Kidney (tissue), 14 donors: ENCODE results near the gene STXBP5. TPM values are rescaled to one million over a fixed set of nuclear protein-coding genes. Genes with fewer than 3 reads are reported as not detected.

Source experiments
- DNase-seq, 5 donors: peaks; one replicate each; pipeline ENCODE4 v3.0.0-alpha.2; 2013 to 2020
- FAIRE-seq: peaks from 2 replicates; lab custom pipeline; 2012; peaks lifted over from hg19 to GRCh38; lab: Jason Lieb, UNC
- H3K27ac ChIP-seq, 2 donors: one replicate each; pipeline ENCODE4 v1.7.0; 2013; ENCODE audit warnings: low read depth in 2 of 2, low read length in 2 of 2, inconsistent platforms in 1 of 2
- H3K27me3 ChIP-seq: one replicate; pipeline ENCODE4 v1.7.1; 2013; ENCODE audit warnings: low read length, inconsistent platforms; ENCODE audit not compliant: control insufficient read depth, insufficient read depth
- H3K36me3 ChIP-seq, 3 donors: one replicate each; pipeline versions ENCODE4 v1.7.0 to v1.7.1; 2013; ENCODE audit warnings: low read length in 3 of 3, control low read depth in 1 of 3, inconsistent platforms in 1 of 3; ENCODE audit not compliant: insufficient read depth in 3 of 3, control insufficient read depth in 2 of 3
- H3K4me1 ChIP-seq, 3 donors: one replicate each; pipeline versions ENCODE4 v1.7.0 to v1.7.1; 2013; ENCODE audit warnings: low read length in 3 of 3, inconsistent platforms in 1 of 3, low read depth in 1 of 3; ENCODE audit not compliant: control insufficient read depth in 2 of 3, insufficient read depth in 2 of 3
- H3K4me3 ChIP-seq, 3 donors: one replicate each; pipeline versions ENCODE4 v1.7.0 to v1.8.1; 2013; ENCODE audit warnings: low read length in 3 of 3, control low read depth in 1 of 3, inconsistent platforms in 1 of 3
- H3K9ac ChIP-seq, 3 donors: one replicate each; pipeline versions ENCODE4 v1.7.0 to v1.7.1; 2013; ENCODE audit warnings: low read length in 3 of 3, control low read depth in 1 of 3, inconsistent platforms in 1 of 3
- H3K9me3 ChIP-seq, 3 donors: one replicate each; pipeline versions ENCODE4 v1.7.0 to v1.7.1; 2013; ENCODE audit warnings: low read length in 3 of 3, control low read depth in 1 of 3, inconsistent platforms in 1 of 3; ENCODE audit not compliant: control insufficient read depth in 2 of 3, insufficient read depth in 1 of 3
- intact Hi-C: fragments of 100-400 bp; cut with DNase I; formaldehyde crosslinking; loops from one replicate; pipeline ENCODE4 v1.11.1; 2022
- polyA plus RNA-seq: library from polyadenylated mRNA; stranded (reverse); fragments of 350-450 nt; fragmentation: Illumina TruSeq; extraction: RNeasy Lipid Tissue Mini Kit (QIAGEN cat#74804); gene quantifications from one replicate; pipeline ENCODE4 v1.2.3, GENCODE V29; 2014; ENCODE audit warnings: low read depth, low replicate concordance; ENCODE audit not compliant: insufficient read depth
- total RNA-seq: library from RNA; stranded (reverse); fragmentation: NEBNext Ultra II Directional; extraction: Animal tissue kit (Norgen Biotek cat#: 25700); gene quantifications from one replicate; pipeline ENCODE4 v1.2.1, GENCODE V29; 2021
- TF ChIP-seq, protein P1 (sequence below): IDR thresholded peaks from 3 replicates; pipeline ENCODE4 v1.5.1; 2012; ENCODE audit warnings: mild to moderate bottlenecking, moderate library complexity, borderline replicate concordance; ENCODE audit not compliant: insufficient read depth; ENCODE audit errors: extremely low read depth
- donor health status: control.
- donor health status: control.
- donor health status: control.
- donor health status: control.
- donor health status: control.
- donor health status: DM: yes; HTN: yes; CAD: no.
- donor health status: Normal renal cell carcinoma (clear cell type).

The STXBP5 gene
- total and polyA plus RNA-seq, 2 donors from 2014 or later, result 2.0 to 13.6 TPM

DNA sequence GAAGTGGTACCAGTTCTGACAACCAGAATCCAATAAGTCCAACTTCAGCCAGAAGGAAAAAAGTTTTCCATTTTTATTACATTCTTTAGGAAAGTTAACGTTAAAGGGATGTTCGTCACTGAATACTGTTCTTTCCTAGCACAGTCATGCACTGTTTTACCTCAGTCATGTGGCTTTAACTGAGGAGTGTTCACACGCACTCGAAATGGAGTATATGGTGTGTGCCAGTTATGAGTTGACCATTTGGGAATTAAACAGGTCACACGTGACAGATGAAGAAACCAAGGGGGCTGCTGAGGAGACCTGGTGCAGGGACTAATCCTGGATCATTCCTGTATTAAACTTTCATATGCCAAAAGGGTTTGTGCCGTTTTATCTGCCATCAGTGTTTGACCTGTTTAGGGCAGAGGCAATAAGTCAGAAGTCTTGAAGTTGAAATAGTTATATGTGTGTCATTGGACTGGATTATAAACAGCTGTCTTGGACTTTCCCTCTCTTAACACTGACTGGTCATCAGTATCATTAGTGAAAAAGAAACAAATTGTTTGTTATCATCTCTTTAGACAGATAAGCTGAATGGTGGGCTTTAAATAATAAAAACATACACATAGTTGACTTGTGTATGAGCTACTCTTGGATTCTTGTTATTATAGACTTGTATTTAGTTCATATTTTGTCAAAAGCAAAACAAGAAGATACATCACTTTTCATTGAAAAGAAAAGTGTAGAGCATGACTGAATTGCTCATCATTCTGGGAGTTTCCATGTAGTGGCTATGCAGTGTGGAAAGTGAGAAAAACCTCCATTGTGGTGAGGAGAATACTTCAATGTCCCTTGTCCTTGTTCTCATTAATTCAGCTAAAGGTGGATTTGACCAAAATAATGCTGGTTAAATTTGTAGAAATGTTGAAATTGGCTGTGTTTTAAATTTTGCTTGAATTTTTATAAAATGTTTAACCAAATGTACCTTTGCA is 180.8 kb downstream of the STXBP5 start:
- TF ChIP-seq, protein P1, sequence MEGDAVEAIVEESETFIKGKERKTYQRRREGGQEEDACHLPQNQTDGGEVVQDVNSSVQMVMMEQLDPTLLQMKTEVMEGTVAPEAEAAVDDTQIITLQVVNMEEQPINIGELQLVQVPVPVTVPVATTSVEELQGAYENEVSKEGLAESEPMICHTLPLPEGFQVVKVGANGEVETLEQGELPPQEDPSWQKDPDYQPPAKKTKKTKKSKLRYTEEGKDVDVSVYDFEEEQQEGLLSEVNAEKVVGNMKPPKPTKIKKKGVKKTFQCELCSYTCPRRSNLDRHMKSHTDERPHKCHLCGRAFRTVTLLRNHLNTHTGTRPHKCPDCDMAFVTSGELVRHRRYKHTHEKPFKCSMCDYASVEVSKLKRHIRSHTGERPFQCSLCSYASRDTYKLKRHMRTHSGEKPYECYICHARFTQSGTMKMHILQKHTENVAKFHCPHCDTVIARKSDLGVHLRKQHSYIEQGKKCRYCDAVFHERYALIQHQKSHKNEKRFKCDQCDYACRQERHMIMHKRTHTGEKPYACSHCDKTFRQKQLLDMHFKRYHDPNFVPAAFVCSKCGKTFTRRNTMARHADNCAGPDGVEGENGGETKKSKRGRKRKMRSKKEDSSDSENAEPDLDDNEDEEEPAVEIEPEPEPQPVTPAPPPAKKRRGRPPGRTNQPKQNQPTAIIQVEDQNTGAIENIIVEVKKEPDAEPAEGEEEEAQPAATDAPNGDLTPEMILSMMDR, result no peak
- H3K9me3 ChIP-seq, result no peaks in the 10 kb centered on the region
- intact Hi-C loops, result no loop called here
- DNase-seq, result no peak
- no peak overlapping the region for H3K4me3 ChIP-seq
- no peak for FAIRE-seq
- no peaks in the 10 kb centered on the region for H3K27me3 ChIP-seq
- H3K9ac ChIP-seq, result no peak overlapping the region
- peaks cover 0 to 4% (median 0%) of the 10 kb centered on the region in 3 donors for H3K36me3 ChIP-seq
- peaks cover 0 to 3% (median 0%) of the 10 kb centered on the region in 3 donors for H3K4me1 ChIP-seq
- no peak overlapping the region for H3K27ac ChIP-seq

DNA sequence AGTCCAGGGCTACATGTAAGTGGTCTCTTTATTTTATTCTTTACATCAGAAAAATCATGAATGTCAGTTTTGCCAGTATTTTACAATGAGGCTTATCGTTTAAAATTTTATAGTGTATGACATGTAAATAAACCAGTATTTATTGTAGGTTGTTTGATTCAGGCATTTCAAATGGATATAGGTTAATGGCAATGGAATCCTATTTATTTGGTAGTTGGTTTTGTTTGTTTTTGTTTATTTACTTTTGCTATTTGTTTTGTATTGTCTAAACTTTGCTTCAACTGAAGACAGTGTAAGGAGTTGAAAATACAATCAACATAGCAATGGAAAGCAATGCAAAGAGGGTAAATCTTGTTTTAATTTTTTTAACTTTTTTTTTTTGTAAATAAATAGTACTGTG is 185.2 kb downstream of the STXBP5 start:
- FAIRE-seq (no peak), DNase-seq (no peak)
- no peak overlapping the region for H3K9ac ChIP-seq
- intact Hi-C loops, result no loop called here
- no peak overlapping the region for H3K27ac ChIP-seq
- no peaks in the 10 kb centered on the region for H3K27me3 ChIP-seq
- H3K4me1 ChIP-seq, result no peaks in the 10 kb centered on the region
- TF ChIP-seq, protein P1, result no peak
- H3K36me3 ChIP-seq, result peaks cover 0 to 4% (median 0%) of the 10 kb centered on the region in 3 donors
- no peak overlapping the region for H3K4me3 ChIP-seq
- H3K9me3 ChIP-seq, result no peaks in the 10 kb centered on the region

DNA sequence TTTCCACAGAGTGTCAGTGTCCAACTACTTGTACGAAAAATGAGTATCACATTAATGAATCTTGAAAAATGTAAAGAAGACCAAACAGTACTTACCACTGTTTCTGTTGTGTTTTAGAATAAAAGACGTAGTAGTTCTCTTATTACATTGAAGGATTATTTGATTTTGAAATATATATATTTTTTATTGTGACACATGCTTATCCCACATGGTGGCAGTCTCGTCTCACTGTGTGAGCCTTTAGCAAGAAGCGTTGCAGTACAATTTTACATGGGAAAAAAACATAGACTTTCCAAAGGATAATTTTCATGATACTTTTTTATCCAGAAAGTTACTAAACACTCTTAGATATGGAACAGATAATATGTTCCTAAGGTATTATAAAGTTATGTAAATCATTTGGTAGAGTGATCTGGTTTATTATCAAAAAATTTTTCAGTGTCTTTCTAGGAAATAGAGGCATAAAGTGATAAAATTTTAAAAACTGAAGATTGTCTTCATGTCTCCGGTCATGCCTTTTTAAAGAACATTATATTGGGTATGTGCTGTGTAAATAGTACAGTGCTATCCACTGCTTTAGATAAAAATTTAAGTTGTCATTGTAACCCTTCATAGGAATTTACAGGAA is 186.8 kb downstream of the STXBP5 start:
- Histone ChIP-seq H3K27me3 (no peaks in the 10 kb centered on the region), H3K4me1 (no peaks in the 10 kb centered on the region), H3K9me3 (no peaks in the 10 kb centered on the region), H3K27ac (no peak overlapping the region), H3K4me3 (no peak overlapping the region), H3K36me3 (no peaks in the 10 kb centered on the region), H3K9ac (no peak overlapping the region)
- intact Hi-C loops, result no loop called here
- FAIRE-seq, result peak; percentile 74
- TF ChIP-seq, protein P1, result peak; percentile 52
- DNase-seq, result peak in 3 of 5 donors; percentile 31 to 75 (median 62)
